HG03066 (cell line): ENCODE data around the gene COX10.
"Not testable (repeated sequence)": the region's sequence is repeated elsewhere in the genome, so short reads cannot be mapped to it uniquely, and the experiment has no call there.

Experiments used
- ATAC-seq: cut with Tn5 transposase; IDR thresholded peaks from one replicate; pipeline ENCODE4 v1.9.1; 2021; ENCODE audit warnings: low read depth; ENCODE audit not compliant: unreplicated experiment

The COX10 gene

GRCh38 chr17:14236032-14236431, 166.7 kb downstream of the COX10 start:
- not testable (repeated sequence) for ATAC-seq

- ATAC-seq = not testable (repeated sequence)
These were observed 167.5 kb downstream of the COX10 start, which contains the start of gene CDRT15 for GRCh38 chr17:14236762-14237161. Gene CDRT15 (minus strand): TSS chr17:14236862. CDS start chr17:14236833, 29 bp downstream.

GRCh38 chr17:14239271-14239670, 170.0 kb downstream of the COX10 start:
- not testable (repeated sequence) for ATAC-seq

GRCh38 chr17:14245002-14245401, 175.7 kb downstream of the COX10 start:
- ATAC-seq = no peak

GRCh38 chr17:14245629-14246028, 176.3 kb downstream of the COX10 start:
- ATAC-seq = no peak
